ENCODE data around the gene ACSF2.

The ACSF2 gene

DNA sequence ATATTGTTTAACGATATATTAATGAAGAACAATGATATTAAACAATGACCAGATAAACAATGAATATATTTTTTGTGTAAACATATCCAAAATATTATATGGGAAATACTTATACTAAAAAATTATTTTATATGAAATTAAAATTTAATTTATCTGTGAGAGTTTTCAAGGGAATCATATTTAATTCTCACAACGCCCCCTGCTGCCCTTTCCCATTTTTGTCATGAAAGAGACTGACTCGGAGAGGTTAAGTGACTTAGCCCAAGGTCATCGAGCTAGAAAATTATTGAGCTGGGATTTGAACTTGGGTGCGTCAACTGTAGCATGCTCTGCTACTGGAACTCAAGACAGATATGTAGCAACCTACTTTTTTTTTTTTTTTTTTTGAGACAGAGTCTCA lies 75.0 kb downstream of the ACSF2 start:
- no peaks in the 10 kb centered on the region for H3K9me3 ChIP-seq (ENCODE audit: control insufficient read depth, insufficient read depth, low read length)
- H3K4me1 ChIP-seq (ENCODE audit: control insufficient read depth, insufficient read depth, low read length): peaks cover 4% of the 10 kb centered on the region
- H3K36me3 ChIP-seq (ENCODE audit: control insufficient read depth, insufficient read depth, low read length): no peaks in the 10 kb centered on the region
- no peak overlapping the region for H3K4me3 ChIP-seq (ENCODE audit: low read depth, low read length)
- H3K9ac ChIP-seq (ENCODE audit: low read depth, low read length): no peak overlapping the region
- no peaks in the 10 kb centered on the region for H3K27me3 ChIP-seq (ENCODE audit: control insufficient read depth, insufficient read depth, low read length)

DNA sequence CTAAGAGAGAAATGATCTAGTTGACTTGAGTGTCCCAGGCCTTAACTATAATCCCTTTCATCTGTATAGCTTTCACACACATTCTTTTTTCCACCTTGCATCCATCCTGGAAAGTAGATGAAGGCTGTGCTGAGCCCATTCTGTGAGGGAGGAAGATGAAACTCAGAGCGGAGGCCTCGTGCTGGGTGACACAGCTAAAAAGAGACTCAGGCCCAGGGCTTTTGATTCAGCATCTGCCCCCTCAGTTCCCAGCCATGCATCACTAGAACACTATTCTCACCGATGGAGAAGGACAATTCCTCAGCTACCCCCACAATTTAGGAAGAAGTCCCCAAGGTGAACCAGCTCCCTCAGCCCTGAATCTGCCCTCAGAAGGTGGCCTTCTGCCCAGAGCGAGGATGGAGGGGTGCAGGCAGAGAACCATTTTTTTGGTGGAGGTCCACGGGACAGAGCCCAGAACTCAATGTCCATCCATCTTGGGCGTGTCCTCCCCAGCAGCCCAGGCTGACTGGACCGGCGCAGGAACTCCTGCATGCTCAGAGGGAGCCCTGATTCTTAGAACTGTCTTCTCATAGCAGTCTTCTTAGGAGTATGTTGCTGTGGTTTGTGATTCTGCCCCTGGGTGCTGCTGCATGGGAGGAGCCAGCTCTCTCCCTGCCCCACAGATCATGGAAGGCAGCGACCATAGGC lies 76.4 kb downstream of the ACSF2 start:
- H3K36me3 ChIP-seq (ENCODE audit: control insufficient read depth, insufficient read depth, low read length): no peaks in the 10 kb centered on the region
- no peak overlapping the region for H3K4me3 ChIP-seq (ENCODE audit: low read depth, low read length)
- H3K27me3 ChIP-seq (ENCODE audit: control insufficient read depth, insufficient read depth, low read length): no peaks in the 10 kb centered on the region

DNA sequence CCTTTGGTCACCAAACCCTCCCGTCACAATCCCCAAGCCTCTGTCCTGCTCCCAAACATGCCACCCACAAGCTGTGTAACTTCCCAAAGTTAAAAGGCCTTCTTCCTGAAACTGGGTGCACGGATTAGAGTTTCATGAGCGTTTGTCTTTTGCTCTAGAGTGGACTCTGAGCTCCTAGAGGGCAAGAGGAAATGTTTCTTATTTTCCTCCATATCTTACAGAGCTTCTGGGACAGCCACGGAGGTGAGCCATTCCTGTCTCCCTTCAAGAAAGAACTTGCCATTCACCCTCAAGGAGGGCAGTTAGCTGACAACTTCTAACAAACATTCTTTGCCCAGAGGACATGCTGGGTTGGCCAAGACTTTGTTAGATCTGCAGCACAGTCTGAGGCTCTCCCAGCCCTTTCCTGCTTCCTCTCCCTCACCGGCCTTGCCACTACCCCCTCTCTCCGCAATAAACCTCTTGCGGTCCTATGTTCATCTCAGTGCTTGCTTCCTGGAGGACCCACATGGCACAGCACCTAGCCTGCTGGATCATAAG lies 79.6 kb downstream of the ACSF2 start:
- Histone ChIP-seq H3K4me3 (ENCODE audit: low read depth, low read length) (no peak overlapping the region), H3K4me1 (ENCODE audit: control insufficient read depth, insufficient read depth, low read length) (peaks cover 4% of the 10 kb centered on the region), H3K27me3 (ENCODE audit: control insufficient read depth, insufficient read depth, low read length) (no peaks in the 10 kb centered on the region), H3K9me3 (ENCODE audit: control insufficient read depth, insufficient read depth, low read length) (no peaks in the 10 kb centered on the region), H3K9ac (ENCODE audit: low read depth, low read length) (no peak overlapping the region), H3K36me3 (ENCODE audit: control insufficient read depth, insufficient read depth, low read length) (no peaks in the 10 kb centered on the region)

More for the DNA sequence above, 76.4 kb downstream of the ACSF2 start:
- Histone ChIP-seq H3K9me3 (ENCODE audit: control insufficient read depth, insufficient read depth, low read length) (no peaks in the 10 kb centered on the region), H3K4me1 (ENCODE audit: control insufficient read depth, insufficient read depth, low read length) (peaks cover 4% of the 10 kb centered on the region), H3K9ac (ENCODE audit: low read depth, low read length) (no peak overlapping the region)

GRCh38 chr17:50506298-50506697 lies 80.3 kb downstream of the ACSF2 start:
- no peak overlapping the region for H3K9ac ChIP-seq (ENCODE audit: low read depth, low read length)
- no peaks in the 10 kb centered on the region for H3K36me3 ChIP-seq (ENCODE audit: control insufficient read depth, insufficient read depth, low read length)
- peaks cover 4% of the 10 kb centered on the region for H3K4me1 ChIP-seq (ENCODE audit: control insufficient read depth, insufficient read depth, low read length)
- H3K4me3 ChIP-seq (ENCODE audit: low read depth, low read length): no peak overlapping the region
- H3K9me3 ChIP-seq (ENCODE audit: control insufficient read depth, insufficient read depth, low read length): no peaks in the 10 kb centered on the region
- no peaks in the 10 kb centered on the region for H3K27me3 ChIP-seq (ENCODE audit: control insufficient read depth, insufficient read depth, low read length)

DNA sequence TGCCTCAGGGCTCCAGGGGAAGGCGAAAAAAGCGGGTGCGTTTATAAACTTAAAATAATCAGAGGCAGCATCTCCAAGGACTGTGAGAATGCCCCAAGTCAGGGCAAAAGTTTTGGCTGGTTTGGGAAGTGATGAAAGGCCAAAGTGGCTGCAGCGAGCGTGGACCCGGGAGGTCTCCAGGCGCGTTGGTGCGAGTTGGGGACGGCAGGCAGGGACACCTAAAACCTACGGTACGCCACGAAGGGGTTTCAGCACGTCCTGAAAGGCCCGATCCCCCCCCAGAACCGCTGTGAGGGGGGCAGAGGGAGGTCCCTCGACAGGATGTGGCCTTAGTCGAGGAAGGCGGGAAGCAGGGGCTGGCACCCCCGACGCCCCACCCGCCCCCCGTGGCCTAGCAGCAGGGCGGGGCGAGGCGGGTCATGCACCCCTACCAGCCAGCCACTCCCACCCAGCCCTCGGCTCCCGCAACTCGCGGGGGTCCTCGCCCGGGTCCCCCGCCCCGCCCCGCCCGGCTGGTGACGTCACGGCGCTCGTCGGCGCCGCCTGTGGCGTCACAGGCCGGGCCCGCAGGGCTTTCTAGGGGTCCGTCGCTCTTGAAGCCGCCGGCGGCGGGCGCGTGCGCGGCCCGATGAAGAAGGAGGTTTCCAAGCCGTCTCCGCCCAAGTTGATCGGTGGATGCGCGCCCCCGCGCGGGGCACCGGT lies 82.0 kb downstream of the ACSF2 start, which contains the start of gene MYCBPAP:
MYCBPAP (plus strand) TSS at position 569 of the 702 bp plus-strand sequence. CDS start 236 bp downstream, outside the sequence.
- Histone ChIP-seq H3K36me3 (ENCODE audit: control insufficient read depth, insufficient read depth, low read length) (no peaks in the 10 kb centered on the region), H3K9me3 (ENCODE audit: control insufficient read depth, insufficient read depth, low read length) (no peaks in the 10 kb centered on the region), H3K4me3 (ENCODE audit: low read depth, low read length) (peak within 1 kb of the TSS; percentile 73), H3K9ac (ENCODE audit: low read depth, low read length) (peak within 1 kb of the TSS; percentile 28), H3K27me3 (ENCODE audit: control insufficient read depth, insufficient read depth, low read length) (no peaks in the 10 kb centered on the region), H3K4me1 (ENCODE audit: control insufficient read depth, insufficient read depth, low read length) (peaks cover 4% of the 10 kb centered on the region)

DNA sequence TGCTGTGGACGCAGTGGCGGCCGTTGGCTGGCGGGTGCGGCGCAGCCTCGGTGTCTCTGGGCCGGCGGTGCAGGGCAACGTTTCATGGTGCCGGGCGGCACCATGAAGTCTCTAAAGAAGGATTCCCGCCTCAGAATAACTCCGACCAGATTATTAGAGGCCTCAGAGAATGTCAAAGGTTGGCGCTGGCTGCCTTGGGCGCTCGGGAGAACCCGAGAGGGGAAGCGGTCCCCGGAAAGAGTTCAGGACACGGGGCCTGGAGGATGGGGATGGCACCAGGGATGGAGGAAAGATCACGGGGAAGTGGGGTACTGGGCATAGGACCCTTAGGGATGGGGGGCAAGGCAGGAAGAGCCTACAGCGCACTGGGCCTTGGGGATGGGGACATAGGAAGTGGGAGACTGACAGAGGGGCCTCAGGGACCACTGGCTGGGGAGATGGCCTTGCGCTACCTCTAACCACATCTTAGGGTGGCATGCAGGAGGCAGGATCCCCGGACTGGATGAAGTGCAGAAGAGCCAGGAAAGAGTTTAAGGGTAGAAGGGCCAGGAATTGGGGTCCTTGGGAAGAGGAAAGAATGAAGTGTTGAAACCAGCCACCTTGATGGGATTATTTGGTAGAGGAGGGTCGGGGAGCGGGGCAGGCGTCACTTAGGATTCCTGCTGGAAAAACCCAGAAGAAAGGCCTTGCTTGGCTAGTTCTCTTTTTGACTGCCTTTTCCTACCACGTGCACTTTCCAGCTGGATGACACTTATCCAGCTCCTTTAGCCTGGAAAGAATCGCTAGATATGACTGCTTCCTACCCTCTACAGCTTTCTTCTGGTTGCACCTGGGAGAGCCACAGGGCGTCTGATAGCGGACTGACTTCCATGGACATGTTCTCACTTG lies 82.8 kb downstream of the ACSF2 start:
- peak overlapping the region; percentile 28 for H3K9ac ChIP-seq (ENCODE audit: low read depth, low read length)
- H3K9me3 ChIP-seq (ENCODE audit: control insufficient read depth, insufficient read depth, low read length): no peaks in the 10 kb centered on the region
- peaks cover 2% of the 10 kb centered on the region for H3K4me1 ChIP-seq (ENCODE audit: control insufficient read depth, insufficient read depth, low read length)
- H3K27me3 ChIP-seq (ENCODE audit: control insufficient read depth, insufficient read depth, low read length): no peaks in the 10 kb centered on the region
- no peaks in the 10 kb centered on the region for H3K36me3 ChIP-seq (ENCODE audit: control insufficient read depth, insufficient read depth, low read length)
- peak overlapping the region; percentile 73 for H3K4me3 ChIP-seq (ENCODE audit: low read depth, low read length)

DNA sequence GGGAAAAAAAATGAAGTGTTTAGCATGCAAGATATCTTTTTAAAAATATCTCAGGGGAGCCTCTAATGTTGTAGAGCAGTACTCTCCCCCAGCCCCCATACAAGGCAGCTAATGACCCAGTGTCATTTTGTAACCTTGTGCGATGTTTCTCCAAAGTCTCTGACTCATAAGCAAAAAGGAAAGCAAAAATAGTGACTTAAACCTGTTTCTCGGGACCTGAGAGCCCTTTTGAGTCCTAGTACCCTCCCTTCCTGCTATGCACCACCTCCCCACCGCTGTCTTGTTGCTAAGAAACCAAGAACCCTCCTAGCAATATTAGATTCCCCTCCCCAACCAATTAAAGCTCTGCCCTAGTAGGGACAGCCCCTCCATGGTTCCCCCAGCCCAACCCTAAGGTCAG lies 85.0 kb downstream of the ACSF2 start:
- Histone ChIP-seq H3K4me1 (ENCODE audit: control insufficient read depth, insufficient read depth, low read length) (no peaks in the 10 kb centered on the region), H3K4me3 (ENCODE audit: low read depth, low read length) (no peak overlapping the region), H3K27me3 (ENCODE audit: control insufficient read depth, insufficient read depth, low read length) (no peaks in the 10 kb centered on the region), H3K36me3 (ENCODE audit: control insufficient read depth, insufficient read depth, low read length) (no peaks in the 10 kb centered on the region), H3K9me3 (ENCODE audit: control insufficient read depth, insufficient read depth, low read length) (no peaks in the 10 kb centered on the region), H3K9ac (ENCODE audit: low read depth, low read length) (no peak overlapping the region)

DNA sequence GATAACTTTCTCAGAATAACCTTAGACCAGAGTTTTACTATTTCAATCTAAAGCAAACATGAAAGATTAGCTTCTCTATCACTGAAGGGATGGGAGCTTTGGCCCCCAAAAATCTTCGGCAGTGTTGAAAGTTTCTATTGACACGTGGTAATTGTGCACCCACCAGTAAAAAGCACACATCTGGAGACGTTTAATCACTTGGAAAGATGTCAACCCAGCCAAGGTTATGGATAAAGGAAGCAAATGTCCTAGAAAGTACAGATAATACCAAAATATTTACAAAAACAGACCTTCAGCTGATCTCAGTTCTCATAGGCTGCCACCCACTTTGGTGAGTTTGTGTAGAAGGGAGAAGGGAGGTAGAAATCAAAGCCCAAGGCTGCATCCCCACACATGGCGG lies 87.5 kb downstream of the ACSF2 start:
- no peaks in the 10 kb centered on the region for H3K36me3 ChIP-seq (ENCODE audit: control insufficient read depth, insufficient read depth, low read length)
- no peaks in the 10 kb centered on the region for H3K9me3 ChIP-seq (ENCODE audit: control insufficient read depth, insufficient read depth, low read length)
- no peak overlapping the region for H3K4me3 ChIP-seq (ENCODE audit: low read depth, low read length)
- H3K4me1 ChIP-seq (ENCODE audit: control insufficient read depth, insufficient read depth, low read length): no peaks in the 10 kb centered on the region
- no peak overlapping the region for H3K9ac ChIP-seq (ENCODE audit: low read depth, low read length)
- H3K27me3 ChIP-seq (ENCODE audit: control insufficient read depth, insufficient read depth, low read length): no peaks in the 10 kb centered on the region

- H3K4me3 ChIP-seq (ENCODE audit: low read depth, low read length): no peak overlapping the region
- H3K9me3 ChIP-seq (ENCODE audit: control insufficient read depth, insufficient read depth, low read length): no peaks in the 10 kb centered on the region
- H3K27me3 ChIP-seq (ENCODE audit: control insufficient read depth, insufficient read depth, low read length): no peaks in the 10 kb centered on the region
- H3K4me1 ChIP-seq (ENCODE audit: control insufficient read depth, insufficient read depth, low read length): no peaks in the 10 kb centered on the region
- H3K9ac ChIP-seq (ENCODE audit: low read depth, low read length): no peak overlapping the region
- H3K36me3 ChIP-seq (ENCODE audit: control insufficient read depth, insufficient read depth, low read length): no peaks in the 10 kb centered on the region
Observed at GRCh38 chr17:50514388-50514787, 88.4 kb downstream of the ACSF2 start.

DNA sequence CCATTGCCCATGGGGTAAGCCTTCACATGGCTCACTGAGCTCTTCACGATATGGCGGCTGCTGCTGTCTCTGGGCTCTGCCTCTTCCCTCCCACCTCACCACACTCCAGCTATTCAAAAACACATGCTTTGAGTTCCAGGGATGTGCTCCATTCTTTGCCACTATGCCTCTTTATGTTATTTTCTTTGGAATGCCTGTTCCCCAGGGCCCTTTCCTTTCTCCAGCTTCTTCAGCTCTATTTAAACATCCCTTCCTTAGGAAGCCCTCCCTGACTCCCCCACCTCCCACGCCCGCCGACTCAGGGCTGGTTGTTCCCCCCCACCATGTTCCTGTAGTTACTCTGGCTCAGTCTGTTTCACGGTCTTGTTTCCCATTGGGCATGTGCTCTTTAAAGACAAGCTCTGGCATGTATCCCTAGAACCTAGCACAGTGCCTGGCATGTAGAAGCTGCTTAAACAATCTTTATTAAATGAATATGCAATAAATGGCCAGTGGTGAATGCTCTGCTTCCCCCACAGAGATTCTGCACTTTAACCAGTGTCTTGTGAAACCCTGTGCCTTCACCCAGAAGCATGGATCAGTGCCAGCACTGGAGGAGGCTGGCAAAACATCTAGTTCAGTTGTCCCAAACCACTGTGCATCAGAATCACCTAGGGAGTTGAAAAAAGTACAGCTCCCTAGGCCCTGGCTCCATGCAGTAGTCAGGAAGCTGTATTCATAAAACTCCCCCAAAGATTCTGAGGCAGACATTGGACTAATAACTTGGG lies 89.1 kb downstream of the ACSF2 start:
- Histone ChIP-seq H3K27me3 (ENCODE audit: control insufficient read depth, insufficient read depth, low read length) (no peaks in the 10 kb centered on the region), H3K9ac (ENCODE audit: low read depth, low read length) (no peak overlapping the region), H3K36me3 (ENCODE audit: control insufficient read depth, insufficient read depth, low read length) (no peaks in the 10 kb centered on the region), H3K4me1 (ENCODE audit: control insufficient read depth, insufficient read depth, low read length) (no peaks in the 10 kb centered on the region), H3K9me3 (ENCODE audit: control insufficient read depth, insufficient read depth, low read length) (no peaks in the 10 kb centered on the region), H3K4me3 (ENCODE audit: low read depth, low read length) (no peak overlapping the region)

GRCh38 chr17:50517011-50517410 lies 91.0 kb downstream of the ACSF2 start:
- no peaks in the 10 kb centered on the region for H3K27me3 ChIP-seq (ENCODE audit: control insufficient read depth, insufficient read depth, low read length)
- no peak overlapping the region for H3K9ac ChIP-seq (ENCODE audit: low read depth, low read length)
- H3K36me3 ChIP-seq (ENCODE audit: control insufficient read depth, insufficient read depth, low read length): no peaks in the 10 kb centered on the region
- no peaks in the 10 kb centered on the region for H3K4me1 ChIP-seq (ENCODE audit: control insufficient read depth, insufficient read depth, low read length)
- H3K4me3 ChIP-seq (ENCODE audit: low read depth, low read length): no peak overlapping the region
- H3K9me3 ChIP-seq (ENCODE audit: control insufficient read depth, insufficient read depth, low read length): no peaks in the 10 kb centered on the region
